SHP77 treated with DMSO at 0.1 percent for 48 hours (cell line): ENCODE measurements around the gene CHN2.

ENCODE experiments used
- DNase-seq: peaks from one replicate; lab custom pipeline; 2025; lab: John Stamatoyannopoulos, UW

The CHN2 gene

DNA sequence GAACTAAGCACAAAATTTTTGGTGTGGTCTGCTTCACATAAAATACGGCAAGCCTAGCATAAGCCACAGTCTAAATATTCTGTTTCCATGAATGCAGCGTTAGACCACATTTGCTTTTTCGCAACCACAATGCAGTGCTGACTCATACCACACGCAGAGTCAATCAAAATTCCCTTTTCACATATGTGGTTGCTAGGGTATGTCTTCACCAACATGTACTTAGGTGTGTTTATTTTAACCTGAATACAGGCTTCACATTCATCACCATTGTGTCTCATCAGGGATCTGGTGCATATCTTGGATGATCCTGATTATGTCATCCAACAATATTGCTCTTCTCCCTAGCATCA, 90.8 kb downstream of the CHN2 start:
- no peak for DNase-seq

GRCh38 chr7:29285861-29286260, 91.3 kb downstream of the CHN2 start:
- DNase-seq: no peak

DNA sequence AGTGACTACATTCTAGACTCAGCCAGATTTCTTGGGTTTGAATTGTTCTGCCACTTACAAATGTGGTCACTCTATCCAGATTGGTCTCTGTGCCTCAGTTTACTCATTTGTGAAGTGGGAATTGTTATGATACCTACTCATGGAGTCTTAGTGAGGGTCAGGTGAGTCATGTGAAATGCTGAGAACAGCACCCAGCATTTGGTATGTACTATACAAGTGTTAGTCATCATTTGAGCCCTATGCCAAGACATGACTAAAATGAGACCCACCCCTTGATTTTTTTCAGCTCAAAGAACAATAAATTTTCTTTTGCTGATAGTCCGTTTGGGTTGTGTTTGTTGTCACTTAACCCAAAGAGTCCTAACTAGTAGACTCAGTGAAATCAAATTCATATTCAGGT, 92.8 kb downstream of the CHN2 start:
- no peak for DNase-seq

- no peak for DNase-seq
These were observed 93.9 kb downstream of the CHN2 start for GRCh38 chr7:29288181-29289091.

- DNase-seq: peak; percentile 96
These were observed 94.8 kb downstream of the CHN2 start for GRCh38 chr7:29289156-29290021.

DNA sequence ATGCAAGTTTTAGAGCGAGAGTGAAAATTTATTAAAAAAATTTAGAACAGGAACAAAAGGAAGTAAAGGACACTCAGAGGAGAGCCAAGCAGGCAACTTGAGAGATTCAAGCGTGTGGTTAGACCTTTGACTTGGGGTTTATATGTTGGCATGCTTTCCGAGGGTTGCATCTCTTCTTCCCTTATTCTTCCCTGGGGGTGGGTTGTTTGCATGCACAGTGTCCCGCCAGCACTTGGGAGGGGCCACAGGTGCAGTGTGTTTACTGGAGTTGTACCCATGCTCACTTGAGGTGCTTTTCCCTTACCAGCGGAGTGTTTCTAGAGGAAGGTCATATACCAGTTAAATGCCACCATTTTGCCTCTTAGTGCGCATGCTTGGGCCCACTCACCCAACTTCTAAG, 96.3 kb downstream of the CHN2 start:
- DNase-seq: no peak

GRCh38 chr7:29291723-29292618, 97.4 kb downstream of the CHN2 start:
- no peak for DNase-seq

DNA sequence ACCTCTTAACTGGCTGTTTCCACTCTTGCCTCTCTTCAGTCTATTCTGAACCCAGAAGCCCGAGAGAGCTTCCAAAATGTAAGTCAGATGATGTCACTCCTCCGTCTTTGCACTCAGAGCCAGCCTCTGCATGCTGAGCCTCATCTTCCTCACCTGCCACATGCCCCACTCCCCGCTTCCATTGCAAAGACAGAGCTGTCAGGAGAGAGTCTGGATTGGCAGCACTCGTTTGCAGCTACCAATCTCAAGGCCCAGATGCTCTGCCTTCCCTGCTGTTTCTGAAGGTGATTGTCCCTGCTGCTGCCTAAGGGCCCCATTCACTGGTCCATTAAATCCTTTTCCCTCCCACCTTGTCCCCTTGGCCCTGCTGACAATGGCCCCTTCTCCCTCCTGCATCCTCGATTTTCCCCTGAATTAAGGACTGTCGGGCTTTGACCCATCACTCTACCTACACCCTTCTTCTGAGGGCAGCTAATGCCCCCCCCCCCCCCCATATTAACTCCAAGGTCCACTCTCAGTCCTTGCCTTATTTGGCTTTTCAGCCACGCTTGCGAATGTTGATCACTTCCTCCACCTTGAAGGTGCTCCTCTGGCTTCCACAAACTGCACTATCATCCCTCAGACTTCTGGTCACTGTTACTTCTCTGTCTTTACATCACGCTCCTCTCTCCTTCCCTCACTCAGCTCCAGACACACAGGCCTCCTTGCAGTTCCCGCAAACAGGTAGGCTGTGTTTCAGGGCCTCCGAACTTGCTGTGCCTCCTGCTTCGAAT, 98.5 kb downstream of the CHN2 start:
- no peak for DNase-seq

DNA sequence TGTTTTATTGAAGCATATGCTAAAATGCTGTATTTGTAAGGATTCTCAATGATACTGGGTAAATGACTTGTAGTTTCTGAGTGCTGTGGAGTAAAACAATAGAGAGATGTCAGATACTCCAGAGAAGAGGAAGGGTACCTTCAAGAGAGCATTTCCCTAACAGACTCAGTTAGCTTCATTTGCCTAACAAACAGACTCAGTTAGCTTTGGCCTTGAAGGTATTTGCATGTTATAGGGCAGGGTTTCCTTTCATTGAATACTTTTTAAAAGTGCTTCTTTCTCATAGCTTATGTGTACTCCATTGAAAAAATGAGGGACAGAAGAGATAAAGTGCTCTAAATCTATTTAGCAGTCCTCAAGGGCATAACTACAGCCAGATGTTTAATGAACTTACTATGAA, 101.8 kb downstream of the CHN2 start:
- no peak for DNase-seq

- DNase-seq: no peak
These were observed 102.8 kb downstream of the CHN2 start for GRCh38 chr7:29297194-29297890.

DNA sequence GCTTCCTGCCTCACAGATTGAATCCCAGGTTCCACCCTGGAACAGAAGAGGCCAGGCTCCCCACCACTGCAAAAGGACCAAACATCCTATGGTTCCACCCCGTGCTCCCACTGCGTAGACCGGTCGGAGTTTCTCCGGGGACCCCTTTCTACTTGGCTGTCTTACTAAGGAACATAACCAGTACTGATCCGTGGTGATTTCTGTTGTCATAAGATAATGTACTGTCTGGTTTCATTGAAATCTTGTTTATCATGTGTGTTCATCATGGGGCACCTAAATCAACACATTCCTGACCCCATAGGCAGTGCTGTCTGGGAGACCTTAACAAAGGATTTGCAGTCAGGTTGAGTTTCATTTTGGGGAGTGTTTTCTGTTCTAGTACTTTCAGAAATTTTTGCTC, 104.5 kb downstream of the CHN2 start:
- DNase-seq: no peak

DNA sequence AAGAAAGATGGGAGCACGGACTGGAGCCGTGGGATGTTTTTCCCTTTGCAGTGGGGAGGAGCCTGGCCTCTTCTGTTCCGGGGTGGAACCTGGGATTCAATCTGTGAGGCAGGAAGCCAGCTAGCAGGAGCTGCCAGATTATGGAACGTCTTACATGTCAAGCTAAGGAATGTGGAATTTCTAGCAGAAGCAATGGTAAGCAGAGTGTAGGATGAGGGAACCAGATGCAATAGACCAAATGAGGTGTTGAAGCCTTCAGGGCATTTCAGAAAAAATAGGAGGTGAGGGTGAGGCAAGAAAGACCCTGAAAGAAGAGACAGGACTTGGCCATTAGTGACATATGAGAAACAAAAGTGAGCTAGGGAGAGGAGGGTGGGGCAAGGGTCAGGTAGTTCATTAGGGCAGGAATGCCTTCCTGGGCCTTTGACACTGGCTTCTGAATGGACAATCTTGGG, 105.5 kb downstream of the CHN2 start:
- no peak for DNase-seq

GRCh38 chr7:29300649-29301048, 106.1 kb downstream of the CHN2 start:
- DNase-seq: no peak

DNA sequence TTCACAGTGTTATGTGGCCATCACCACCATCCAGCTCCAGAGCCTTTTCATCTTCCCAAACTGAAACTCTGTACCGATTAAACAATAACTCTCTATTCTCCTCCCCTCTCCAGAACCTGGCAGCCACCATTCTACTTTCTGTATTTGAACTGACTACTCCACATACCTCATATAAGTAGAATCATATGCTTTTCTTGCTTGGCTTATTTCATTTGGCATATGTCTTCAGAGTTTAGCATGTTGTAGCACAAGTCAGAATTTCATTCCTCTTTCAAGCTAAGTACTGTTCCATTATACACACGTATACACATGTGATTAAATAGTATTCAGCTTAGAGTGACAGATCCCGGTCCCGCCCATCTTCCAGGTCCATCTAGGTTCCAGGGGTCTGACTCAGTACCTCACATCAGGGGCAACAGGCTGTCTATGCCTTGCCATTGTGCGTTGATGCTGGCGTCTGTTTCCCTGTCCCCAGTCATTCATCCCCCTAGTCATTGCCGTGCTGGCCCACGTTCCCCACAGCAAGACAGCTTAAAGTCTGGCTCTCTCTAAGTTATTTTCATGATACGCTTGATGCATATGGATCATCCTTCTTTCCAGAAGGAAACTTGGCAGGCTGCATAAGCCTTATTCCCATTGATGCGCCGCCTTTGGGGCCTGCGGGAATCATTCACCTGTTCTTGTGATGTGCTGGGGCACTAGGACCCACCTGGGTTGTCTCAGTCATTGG, 108.3 kb downstream of the CHN2 start:
- DNase-seq: no peak

DNA sequence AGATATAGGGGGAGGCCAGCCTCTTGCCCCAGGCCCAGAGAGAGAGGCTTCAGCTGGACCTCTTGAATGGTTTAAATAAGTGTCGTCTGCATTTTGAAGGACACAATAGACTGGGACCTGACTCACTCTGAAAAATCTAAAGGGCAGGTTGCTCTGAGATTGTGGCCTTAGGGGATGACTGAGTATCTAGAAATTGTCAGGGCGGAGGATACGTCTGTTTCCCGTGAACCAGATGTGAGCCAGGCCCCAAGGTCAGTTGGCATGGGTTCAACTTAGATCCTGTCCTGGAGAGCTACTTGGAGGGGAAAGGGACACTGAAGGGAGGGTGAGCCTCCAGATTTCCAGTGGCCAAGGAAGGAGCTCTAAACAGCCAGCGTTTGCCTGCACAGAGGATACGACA, 110.2 kb downstream of the CHN2 start:
- no peak for DNase-seq

DNA sequence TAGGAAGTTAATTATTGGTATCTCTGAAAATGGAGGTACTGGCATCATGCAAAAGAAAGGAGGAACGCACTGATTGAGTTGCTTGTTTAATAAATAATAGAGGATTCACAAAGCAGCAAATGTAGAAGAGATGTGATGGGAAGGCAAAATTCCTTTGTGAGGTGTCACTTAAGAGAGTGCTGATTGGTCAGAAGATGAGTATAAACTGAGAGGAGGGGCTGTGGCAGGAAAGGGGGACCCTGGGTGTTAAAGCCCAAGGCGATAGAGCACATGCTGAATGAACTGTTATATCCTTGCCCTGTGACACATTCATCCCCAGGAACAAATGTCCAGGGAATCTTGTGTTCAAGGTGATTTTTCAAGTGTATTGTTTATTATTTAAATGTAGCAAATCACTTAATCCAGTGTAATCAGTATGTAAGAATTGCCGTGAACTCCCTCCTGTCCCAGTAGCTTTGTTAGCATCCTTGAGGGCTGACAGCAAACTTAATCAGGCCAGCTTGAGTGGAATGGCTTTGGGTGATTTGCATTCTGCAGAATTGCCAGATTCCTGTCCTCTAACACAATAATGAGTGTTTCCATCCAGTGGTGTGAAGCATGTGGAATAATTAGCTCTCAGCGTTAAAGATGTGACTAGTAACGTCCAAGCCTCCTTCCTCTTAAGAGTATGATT, 111.9 kb downstream of the CHN2 start:
- no peak for DNase-seq

GRCh38 chr7:29308424-29308823, 113.8 kb downstream of the CHN2 start:
- DNase-seq: no peak

- DNase-seq: no peak
These were observed 114.7 kb downstream of the CHN2 start for GRCh38 chr7:29309041-29309854.

DNA sequence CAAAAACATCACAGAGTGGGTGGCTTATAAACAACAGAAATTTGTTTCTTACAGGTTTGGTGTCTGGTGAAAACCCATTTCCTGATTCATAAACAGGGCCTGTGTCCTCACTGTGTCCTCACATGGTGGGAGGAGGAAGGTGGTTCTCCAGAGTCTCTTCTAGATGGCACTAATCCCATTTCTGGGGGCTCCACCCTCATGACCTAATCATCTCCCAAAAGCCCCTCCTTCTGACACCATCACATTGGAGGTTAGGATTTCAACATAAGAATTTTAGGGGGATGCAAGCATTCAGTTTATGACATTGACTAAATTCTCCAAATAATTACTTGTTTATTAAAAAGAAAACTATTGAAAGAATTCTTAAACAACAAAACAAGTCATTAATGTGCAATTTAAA, 116.0 kb downstream of the CHN2 start:
- DNase-seq: no peak
